Suprapubic skin (tissue), 4 donors: ENCODE results near the gene TRPV6. TPM values are rescaled to one million over a fixed set of nuclear protein-coding genes. Genes with fewer than 3 reads are reported as not detected.

Experiments
- DNase-seq, 2 donors: peaks; one replicate each; pipeline ENCODE4 v3.0.0-alpha.2; 2019; ENCODE audit warnings: low spot score in 2 of 2
- H3K27ac ChIP-seq: fragments of 200-600 bp; sonication (generic); one replicate; pipeline ENCODE4 v1.5.1; 2019
- H3K27me3 ChIP-seq: fragments of 200-600 bp; sonication (generic); one replicate; pipeline ENCODE4 v1.5.1; 2019
- H3K36me3 ChIP-seq: fragments of 200-600 bp; sonication (generic); one replicate; pipeline ENCODE4 v1.5.1; 2019
- H3K4me1 ChIP-seq: fragments of 200-600 bp; sonication (generic); one replicate; pipeline ENCODE4 v1.5.1; 2019
- H3K4me3 ChIP-seq: fragments of 200-600 bp; sonication (generic); one replicate; pipeline ENCODE4 v1.5.1; 2019; ENCODE audit warnings: mild to moderate bottlenecking
- H3K9me3 ChIP-seq: fragments of 200-600 bp; sonication (generic); one replicate; pipeline ENCODE4 v1.5.1; 2019
- EP300 ChIP-seq: sonication (generic); formaldehyde crosslinking; IDR thresholded peaks from one replicate; pipeline ENCODE4 v1.6.1; 2017; ENCODE audit warnings: antibody characterized with exemption
- POLR2A ChIP-seq, 2 donors: fragments of 450-650 bp; IDR thresholded peaks; one replicate each; pipeline ENCODE4 v1.6.1; 2017; ENCODE audit warnings: antibody characterized with exemption in 2 of 2, mild to moderate bottlenecking in 2 of 2, moderate library complexity in 2 of 2
- POLR2AphosphoS5 ChIP-seq, 3 donors: sonication (generic); formaldehyde crosslinking; IDR thresholded peaks; one replicate each; pipeline ENCODE4 v1.6.1; 2017; ENCODE audit warnings: antibody characterized with exemption in 3 of 3
- WGBS: methylation state at CpG from one replicate; pipeline ENCODE4 v1.1.5; 2018; 5-methylcytosine and 5-hydroxymethylcytosine counted together
- total RNA-seq, 4 donors: library from RNA; depleted of rRNA; stranded (reverse); fragments of >200 nt; gene quantifications; one replicate each; pipeline ENCODE4 v1.1.0, GENCODE V29; 2016
- TF ChIP-seq, protein P1 (sequence below), 2 donors: fragments of 200-600 bp in 1 of 2; fragments of 450-650 bp in 1 of 2; sonication (generic) in 1 of 2; IDR thresholded peaks; one replicate each; pipeline ENCODE4 v1.5.1; 2016 to 2019; ENCODE audit warnings: antibody characterized with exemption in 2 of 2, mild to moderate bottlenecking in 1 of 2, moderate library complexity in 1 of 2

Gene TRPV6
- total RNA-seq, 4 donors from 2014 or later, result 7.5 to 34.8 (median 15.0) TPM

GRCh38 chr7:142879060-142879459 lies 6.5 kb downstream of the TRPV6 start:
- Histone ChIP-seq H3K27me3 (peaks cover 9% of the 10 kb centered on the region), H3K36me3 (no peaks in the 10 kb centered on the region), H3K9me3 (no peaks in the 10 kb centered on the region), H3K27ac (no peak overlapping the region), H3K4me1 (peaks cover 8% of the 10 kb centered on the region), H3K4me3 (no peak overlapping the region)
- no peak for DNase-seq
- 91% methylated on average over 5 of the region's 5 CpGs for WGBS
- no peak for TF ChIP-seq POLR2A (IDR thresholded peaks at IDR 0.05)
- TF ChIP-seq POLR2AphosphoS5 (IDR thresholded peaks at IDR 0.05), result no peak
- TF ChIP-seq, protein P1, sequence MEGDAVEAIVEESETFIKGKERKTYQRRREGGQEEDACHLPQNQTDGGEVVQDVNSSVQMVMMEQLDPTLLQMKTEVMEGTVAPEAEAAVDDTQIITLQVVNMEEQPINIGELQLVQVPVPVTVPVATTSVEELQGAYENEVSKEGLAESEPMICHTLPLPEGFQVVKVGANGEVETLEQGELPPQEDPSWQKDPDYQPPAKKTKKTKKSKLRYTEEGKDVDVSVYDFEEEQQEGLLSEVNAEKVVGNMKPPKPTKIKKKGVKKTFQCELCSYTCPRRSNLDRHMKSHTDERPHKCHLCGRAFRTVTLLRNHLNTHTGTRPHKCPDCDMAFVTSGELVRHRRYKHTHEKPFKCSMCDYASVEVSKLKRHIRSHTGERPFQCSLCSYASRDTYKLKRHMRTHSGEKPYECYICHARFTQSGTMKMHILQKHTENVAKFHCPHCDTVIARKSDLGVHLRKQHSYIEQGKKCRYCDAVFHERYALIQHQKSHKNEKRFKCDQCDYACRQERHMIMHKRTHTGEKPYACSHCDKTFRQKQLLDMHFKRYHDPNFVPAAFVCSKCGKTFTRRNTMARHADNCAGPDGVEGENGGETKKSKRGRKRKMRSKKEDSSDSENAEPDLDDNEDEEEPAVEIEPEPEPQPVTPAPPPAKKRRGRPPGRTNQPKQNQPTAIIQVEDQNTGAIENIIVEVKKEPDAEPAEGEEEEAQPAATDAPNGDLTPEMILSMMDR (IDR thresholded peaks at IDR 0.05), result no peak
- no peak for TF ChIP-seq EP300

GRCh38 chr7:142878315-142878714 lies 7.2 kb downstream of the TRPV6 start:
- DNase-seq, result peak in 1 of 2 donors; percentile 41
- H3K4me1 ChIP-seq, result peaks cover 8% of the 10 kb centered on the region
- TF ChIP-seq EP300, result no peak
- TF ChIP-seq, protein P1 (IDR thresholded peaks at IDR 0.05), result no peak
- TF ChIP-seq POLR2A (IDR thresholded peaks at IDR 0.05), result no peak
- TF ChIP-seq POLR2AphosphoS5 (IDR thresholded peaks at IDR 0.05), result no peak
- H3K36me3 ChIP-seq, result no peaks in the 10 kb centered on the region
- 88% methylated on average over 3 of the region's 3 CpGs for WGBS
- no peak overlapping the region for H3K27ac ChIP-seq
- H3K9me3 ChIP-seq, result no peaks in the 10 kb centered on the region
- H3K4me3 ChIP-seq, result no peak overlapping the region
- peaks cover 9% of the 10 kb centered on the region for H3K27me3 ChIP-seq

- Histone ChIP-seq H3K27ac (no peak overlapping the region), H3K4me1 (peaks cover 6% of the 10 kb centered on the region), H3K27me3 (peaks cover 9% of the 10 kb centered on the region), H3K36me3 (peaks cover 2% of the 10 kb centered on the region), H3K9me3 (no peaks in the 10 kb centered on the region), H3K4me3 (no peak overlapping the region)
- TF ChIP-seq POLR2A (IDR thresholded peaks at IDR 0.05) (no peak), EP300 (no peak), POLR2AphosphoS5 (IDR thresholded peaks at IDR 0.05) (no peak)
- TF ChIP-seq, protein P1 (IDR thresholded peaks at IDR 0.05), result no peak
- DNase-seq, result peak in 1 of 2 donors; percentile 68
- 82% methylated on average over 9 of the region's 18 CpGs for WGBS
These were observed 8.3 kb downstream of the TRPV6 start for GRCh38 chr7:142876991-142877910.

DNA sequence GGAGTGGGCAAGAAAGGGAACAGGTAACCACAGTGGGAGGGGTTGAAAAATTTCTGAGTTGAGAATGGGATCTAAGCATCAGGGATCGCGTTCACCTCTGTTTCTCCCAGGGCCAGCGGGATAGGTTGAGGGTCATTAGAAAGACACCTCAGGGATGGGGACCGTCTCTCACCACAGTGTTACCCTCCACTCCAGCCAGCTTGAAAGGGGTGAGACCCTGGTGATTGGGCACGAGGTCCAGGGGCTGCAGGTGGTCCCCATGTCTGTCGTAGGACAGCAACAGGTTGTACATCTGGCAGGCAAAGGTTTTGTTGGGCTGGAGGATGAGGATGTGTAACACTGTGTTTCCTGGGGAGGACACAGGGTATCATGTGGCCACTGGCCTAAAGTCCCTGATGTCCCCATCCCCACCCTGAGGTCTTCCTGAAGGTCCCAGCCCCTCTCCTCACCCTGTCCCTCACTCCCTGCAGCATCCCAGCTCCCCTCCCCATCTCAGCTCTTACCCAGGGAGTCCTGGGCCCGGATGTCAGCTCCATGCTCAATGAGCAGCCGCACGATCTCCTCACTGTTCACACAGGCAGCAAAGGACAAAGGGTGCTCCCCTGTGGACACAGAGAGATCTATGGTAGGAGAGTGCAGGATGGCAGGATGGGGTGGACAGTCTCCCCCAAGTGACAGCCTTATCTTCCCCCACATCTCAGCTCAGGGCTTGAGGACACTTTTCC lies 9.1 kb downstream of the TRPV6 start:
- 77% methylated on average over 9 of the region's 9 CpGs for WGBS
- H3K27me3 ChIP-seq, result peaks cover 9% of the 10 kb centered on the region
- H3K4me3 ChIP-seq, result no peak overlapping the region
- peak in 1 of 2 donors; percentile 65 for DNase-seq
- no peaks in the 10 kb centered on the region for H3K9me3 ChIP-seq
- no peaks in the 10 kb centered on the region for H3K4me1 ChIP-seq
- no peak overlapping the region for H3K27ac ChIP-seq
- TF ChIP-seq, protein P1 (IDR thresholded peaks at IDR 0.05), result no peak
- TF ChIP-seq POLR2A (IDR thresholded peaks at IDR 0.05), result no peak
- no peak for TF ChIP-seq EP300
- no peak for TF ChIP-seq POLR2AphosphoS5 (IDR thresholded peaks at IDR 0.05)
- H3K36me3 ChIP-seq, result peaks cover 10% of the 10 kb centered on the region

- 85% methylated on average over 13 of the region's 14 CpGs for WGBS
- H3K9me3 ChIP-seq, result no peaks in the 10 kb centered on the region
- H3K4me1 ChIP-seq, result no peaks in the 10 kb centered on the region
- H3K4me3 ChIP-seq, result no peak overlapping the region
- TF ChIP-seq EP300 (no peak), POLR2AphosphoS5 (IDR thresholded peaks at IDR 0.05) (no peak), POLR2A (IDR thresholded peaks at IDR 0.05) (no peak)
- TF ChIP-seq, protein P1 (IDR thresholded peaks at IDR 0.05), result no peak
- no peak overlapping the region for H3K27ac ChIP-seq
- DNase-seq, result peak; percentile 61 to 64
- H3K36me3 ChIP-seq, result peaks cover 17% of the 10 kb centered on the region
- peaks cover 6% of the 10 kb centered on the region for H3K27me3 ChIP-seq
These were observed 10.1 kb downstream of the TRPV6 start for GRCh38 chr7:142875456-142875855.
